GM10847 (cell line): ENCODE results near the gene COL5A1.

Source experiments
- POLR2A ChIP-seq: IDR thresholded peaks from 2 replicates; pipeline ENCODE4 v1.6.1; 2011; ENCODE audit not compliant: insufficient read length; ENCODE audit errors: extremely low read depth

COL5A1 gene

DNA sequence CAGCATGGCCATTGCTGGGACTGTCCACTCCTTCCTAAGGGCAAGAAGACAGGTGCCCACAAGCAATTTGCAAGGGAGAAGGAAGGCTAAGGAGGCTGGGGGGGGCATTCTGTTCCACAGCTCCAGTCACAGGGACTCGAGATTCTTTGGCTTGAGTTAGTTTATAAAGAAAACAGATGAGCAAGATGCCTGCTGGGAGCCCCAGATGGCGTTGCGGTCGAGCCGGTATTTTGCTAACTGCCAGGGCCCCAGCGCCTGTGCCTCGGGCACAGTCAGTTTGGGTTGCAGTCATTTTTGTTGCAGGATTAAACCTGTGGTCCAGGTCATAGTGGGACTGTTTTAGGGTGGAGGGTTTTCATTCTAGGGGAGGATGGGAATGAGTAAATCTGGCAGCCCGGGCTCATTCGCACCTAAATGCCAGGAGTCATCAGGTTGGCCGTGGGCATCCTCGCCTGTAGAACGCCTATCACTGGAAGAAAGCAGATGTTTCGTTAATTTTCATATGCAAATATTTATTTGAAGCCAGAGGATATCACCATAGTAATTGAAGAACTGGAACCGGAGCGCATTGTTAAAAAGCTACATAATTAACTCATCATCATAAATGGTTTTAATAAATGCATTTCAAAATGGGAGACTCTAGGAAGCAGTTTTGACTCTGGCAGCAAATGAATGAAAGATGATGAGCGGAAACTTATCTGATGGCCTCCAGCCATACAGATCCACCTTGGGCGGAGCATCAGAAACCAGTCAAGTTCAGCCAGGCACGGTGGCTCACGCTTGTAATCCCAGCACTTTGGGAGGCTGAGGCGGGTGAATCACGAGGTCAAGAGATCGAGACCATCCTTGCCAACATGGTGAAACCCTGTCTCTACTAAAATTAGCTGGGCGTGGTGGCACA lies 151.9 kb downstream of the COL5A1 start:
- TF ChIP-seq POLR2A: no peak

DNA sequence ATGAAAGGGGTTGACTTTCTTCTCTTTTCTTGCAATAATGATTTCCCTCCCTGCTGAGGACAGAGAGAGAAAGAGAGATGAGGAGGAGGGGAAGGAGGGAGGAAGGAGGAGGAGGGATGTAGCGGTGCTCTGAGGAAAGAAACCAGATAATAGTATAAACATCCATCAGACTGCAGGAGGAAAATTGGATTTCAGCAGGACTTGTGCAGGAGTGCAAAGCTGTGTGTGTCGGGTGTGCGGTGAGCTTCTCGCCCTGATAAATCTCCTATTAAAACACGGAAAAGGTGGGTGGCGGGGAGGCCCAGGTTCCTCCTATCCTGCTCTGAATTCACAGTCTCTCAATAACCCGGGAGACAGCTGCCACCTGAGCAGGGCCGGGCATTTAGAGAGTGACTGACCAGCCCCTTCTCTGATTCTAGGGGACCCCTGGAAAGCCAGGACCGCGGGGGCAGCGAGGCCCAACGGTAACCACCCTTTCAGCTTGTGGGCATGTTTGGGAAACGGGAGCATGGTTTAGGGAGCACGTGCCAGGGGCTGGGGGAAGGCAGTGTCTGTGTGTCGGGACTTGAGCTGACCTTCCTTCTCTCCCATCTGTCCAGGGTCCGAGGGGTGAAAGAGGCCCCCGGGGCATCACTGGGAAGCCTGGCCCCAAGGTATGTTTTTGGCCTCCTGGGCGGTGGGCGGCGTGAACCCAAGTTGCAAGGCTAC lies 153.2 kb downstream of the COL5A1 start:
- TF ChIP-seq POLR2A: no peak

DNA sequence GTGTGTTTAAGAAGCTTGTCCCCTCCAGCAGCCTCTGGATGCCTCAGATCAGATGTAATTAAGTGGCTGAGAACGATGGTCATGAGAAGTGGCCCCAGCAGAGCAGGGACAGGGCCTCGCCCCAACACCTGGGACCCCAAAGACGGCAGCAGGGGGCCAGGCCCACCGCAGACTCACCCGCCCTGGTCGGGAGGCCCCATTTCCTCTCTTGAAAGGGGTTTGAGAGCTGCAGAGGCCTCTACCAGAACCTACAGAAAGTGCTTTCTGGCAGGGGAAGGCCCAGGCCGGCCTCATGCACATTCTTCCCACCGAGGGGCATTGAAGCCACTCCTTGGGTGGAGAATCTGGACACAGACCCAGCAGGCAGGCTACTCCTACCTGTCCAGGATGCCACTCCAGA lies 153.8 kb downstream of the COL5A1 start:
- TF ChIP-seq POLR2A: no peak

DNA sequence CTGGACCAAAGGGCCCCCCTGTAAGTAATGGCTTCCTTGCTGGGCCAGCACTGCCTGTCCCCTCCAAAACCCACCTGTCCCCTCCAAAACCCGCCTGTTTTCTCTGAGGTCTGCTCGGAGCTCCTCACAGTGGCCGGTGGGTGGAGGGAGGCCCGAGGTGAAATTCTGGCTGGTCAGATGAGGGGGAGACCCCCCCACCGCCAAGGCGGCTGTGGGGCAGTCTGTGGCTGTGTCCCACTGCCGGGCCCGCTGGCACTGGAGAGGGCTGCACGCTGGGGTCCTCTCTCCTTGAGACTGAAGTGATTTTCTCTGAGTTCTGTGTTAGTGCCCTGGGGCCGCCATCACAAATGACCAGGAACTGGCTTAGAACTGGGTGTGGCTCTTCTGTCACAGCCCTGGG lies 155.3 kb downstream of the COL5A1 start:
- TF ChIP-seq POLR2A: no peak

DNA sequence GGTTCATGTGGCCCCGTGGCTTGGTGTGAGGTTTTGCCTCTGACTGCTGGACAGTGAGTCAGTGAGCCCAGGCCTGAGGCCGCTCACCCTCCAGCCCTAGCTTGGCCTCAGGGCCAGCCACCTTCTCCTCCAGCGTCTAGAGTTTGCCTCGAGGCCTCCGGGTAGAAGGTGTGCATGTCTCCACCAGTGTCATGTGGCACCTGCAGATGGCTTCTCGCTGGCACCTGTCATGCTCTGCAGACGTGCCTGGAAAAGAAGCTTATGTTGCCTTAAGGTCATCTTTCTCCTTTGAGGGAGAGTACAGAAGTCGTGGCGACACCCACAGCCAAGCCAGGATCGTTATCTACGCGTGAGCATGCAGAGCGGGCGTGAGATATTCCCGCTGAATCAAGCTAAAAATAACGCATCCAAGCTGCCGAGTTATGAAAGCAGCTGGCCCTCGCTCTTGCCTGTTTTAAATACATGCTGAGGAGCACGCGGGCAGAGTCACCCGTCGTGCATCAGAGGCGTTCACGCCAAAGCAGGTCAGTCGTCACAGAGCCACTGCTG lies 159.3 kb downstream of the COL5A1 start:
- no peak for TF ChIP-seq POLR2A

DNA sequence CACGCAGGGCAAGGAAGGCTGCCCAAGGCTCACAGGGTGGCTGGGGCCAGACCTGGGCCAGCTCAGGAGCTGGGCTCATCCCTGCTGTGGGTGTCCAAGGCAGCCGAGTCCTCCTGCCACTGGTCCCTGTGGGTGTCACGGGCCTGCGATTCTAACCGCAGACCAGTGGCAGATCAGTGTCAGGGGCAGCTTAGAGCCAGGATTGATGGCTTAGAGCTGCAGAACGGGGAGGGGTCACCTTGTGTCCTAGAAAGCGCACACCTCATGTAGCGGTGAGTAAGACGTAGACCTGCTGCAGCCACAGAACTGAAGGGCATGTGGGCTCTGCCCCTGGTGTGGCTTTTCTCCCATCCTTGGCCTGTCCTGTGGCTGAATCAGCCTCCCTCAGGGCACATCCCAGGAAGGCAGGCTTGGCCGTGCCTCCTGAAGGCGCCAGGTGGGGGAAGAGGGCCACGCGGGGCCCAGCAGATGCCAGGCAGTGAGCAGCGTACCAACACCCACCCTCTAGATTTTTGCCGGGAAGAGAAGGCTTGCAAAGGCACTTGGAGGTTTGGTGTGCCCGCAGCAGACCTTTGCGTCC lies 160.7 kb downstream of the COL5A1 start:
- no peak for TF ChIP-seq POLR2A

DNA sequence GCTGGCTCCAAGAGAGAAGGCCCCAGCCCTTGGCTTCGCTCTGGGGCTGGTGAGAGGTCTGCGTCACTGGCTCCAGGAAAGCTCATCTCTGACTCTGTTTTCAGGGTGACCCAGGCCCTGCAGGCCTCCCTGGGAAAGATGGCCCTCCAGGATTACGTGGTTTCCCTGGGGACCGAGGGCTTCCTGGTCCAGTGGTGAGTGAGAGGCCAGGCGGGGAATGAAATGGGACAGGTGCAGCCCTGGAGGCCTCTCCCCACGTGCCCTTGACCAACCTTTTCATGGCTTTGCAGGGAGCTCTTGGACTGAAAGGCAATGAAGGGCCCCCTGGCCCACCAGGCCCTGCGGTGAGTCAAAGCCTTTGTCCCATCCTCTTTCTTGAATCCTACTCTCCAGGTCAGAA lies 163.3 kb downstream of the COL5A1 start:
- TF ChIP-seq POLR2A: no peak

DNA sequence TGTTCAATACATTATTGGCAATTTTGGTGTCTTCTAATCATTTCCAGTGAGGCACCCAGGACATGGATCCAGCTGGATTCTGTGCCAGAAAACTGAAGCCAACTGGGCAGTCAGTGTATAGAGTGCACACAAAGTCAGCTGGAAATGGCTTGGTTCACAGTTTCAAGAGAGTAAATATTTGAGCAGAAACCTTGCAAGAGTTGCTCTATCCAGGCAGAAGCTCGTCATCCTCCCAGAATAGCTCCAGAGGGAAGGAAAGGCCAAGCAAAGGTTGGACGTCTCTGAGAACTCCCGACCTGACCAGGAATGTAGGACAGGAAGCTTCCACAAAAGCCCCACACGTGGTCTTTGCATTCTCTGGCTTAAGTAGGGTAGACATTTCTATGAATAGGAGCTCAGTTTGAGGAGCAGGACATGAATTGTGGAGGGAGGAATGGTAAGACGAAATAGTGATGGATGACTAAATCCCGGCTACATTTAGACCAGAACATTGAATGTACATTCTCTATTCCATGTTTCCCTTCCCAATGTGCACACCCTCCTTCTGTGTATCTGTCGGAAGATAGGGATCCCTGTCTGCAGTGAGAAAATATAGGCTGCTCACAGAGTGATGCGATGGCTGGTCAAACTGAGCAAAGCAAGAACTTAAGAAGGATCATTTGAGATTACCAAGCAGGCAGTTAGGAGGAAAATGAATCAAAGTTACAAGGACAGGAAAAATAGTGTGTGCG lies 166.3 kb downstream of the COL5A1 start:
- TF ChIP-seq POLR2A: no peak

DNA sequence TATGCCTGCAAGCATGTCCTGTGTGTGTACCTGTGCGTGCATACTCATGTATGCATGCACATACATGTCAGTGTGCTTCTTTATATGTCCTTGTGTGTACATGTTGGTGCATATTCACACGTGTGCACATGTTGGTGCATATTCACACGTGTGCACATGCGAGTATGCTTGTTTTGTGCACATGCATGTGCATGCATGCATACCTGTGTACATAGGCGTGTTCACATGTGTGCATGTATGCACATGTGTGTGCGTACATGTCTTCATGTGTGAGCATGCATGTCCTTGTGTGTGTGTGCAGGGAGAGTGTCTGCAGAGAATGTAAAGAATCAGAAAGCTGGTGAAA lies 166.8 kb downstream of the COL5A1 start:
- no peak for TF ChIP-seq POLR2A

DNA sequence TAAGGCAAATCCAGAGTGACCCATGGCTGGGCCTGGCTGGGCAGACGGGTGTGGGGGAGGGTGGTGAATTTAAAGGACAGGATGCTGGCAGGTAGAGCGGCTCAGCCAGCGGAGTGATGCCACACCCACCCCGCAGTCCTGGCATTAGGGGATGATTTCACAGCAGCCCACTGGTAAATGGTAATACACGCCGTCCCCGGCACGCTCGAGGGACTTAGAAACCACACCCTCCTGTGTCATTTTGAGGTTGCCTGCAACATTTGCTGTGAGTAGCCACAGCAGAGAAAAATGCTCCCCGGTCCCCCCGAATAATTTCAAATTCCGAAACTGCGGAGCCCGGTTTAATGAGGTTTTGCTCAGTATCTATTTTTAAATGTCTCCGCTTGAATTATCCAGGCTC lies 167.7 kb downstream of the COL5A1 start:
- no peak for TF ChIP-seq POLR2A

DNA sequence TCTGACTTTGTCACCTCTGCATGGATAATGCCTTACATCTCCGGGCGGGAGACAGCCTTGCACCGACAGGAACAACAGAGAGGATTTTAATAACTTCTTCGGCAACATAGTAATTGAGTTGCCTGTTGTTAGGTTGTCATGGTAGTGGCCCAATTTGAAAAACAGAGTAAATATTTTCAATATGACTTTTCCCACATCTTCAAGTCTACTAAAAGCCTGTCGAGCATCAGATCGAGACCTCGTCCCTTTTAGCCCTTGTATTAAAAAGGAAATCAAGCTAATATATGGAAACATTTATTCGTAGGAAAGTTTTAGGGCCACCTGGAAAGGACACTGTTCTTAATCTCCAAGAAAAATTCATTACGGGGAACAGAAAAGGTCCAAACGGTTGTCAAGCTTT lies 168.2 kb downstream of the COL5A1 start:
- TF ChIP-seq POLR2A: no peak

DNA sequence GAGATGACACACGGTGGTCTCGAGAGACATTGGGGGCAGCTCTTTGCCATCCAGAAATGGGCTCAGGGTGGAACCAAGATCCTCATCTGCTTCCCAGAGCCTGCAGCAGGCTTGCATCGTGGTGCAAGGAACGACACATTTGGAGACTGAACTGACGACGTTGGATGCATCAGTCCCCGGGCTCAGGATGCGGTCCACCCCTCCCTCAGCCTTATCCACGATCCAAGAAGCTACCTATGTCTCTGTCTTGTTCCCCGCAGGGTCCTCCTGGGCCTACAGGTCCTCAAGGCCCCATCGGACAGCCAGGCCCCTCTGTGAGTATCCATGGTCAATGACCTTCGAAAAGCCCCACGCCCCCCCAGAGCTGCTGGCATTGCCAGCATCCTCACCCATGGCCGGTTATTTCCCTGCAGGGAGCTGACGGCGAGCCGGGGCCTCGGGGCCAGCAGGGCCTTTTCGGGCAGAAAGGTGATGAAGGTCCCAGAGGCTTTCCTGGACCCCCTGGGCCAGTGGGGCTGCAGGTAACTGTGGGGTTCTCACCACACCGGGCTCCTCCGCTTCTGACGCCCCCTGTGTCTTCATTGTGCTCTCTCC lies 169.6 kb downstream of the COL5A1 start:
- TF ChIP-seq POLR2A: no peak

DNA sequence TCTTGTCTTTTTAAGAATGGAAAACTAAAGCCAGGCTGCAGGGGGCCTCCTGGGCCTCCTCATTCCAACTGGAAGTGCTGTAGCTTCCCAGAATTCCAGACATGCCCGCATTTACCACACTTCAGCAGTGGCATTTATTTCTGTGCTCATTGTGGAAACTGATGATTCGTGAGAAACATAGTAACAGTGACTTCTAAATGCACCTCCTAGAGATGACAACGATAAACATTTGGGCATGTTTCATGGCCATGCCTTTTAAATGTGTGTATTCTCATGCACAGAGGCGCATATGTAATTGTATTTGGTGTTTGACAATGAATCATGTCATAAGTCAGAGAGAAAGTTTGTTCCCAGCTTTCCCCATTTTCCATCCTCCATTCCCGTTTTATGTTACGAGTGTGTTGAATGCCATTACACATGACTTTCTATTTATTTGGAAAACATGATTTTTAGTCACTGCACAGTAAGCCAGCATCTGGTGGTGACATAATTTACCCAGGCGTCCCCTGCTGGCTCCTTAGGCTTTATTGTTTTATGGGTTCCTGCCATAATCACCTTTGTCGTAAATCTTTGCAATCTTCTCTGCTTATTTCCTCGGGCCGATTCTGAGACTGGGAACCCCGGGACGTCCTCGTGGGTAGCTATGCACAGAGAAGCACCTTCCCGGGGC lies 170.2 kb downstream of the COL5A1 start:
- TF ChIP-seq POLR2A: no peak

DNA sequence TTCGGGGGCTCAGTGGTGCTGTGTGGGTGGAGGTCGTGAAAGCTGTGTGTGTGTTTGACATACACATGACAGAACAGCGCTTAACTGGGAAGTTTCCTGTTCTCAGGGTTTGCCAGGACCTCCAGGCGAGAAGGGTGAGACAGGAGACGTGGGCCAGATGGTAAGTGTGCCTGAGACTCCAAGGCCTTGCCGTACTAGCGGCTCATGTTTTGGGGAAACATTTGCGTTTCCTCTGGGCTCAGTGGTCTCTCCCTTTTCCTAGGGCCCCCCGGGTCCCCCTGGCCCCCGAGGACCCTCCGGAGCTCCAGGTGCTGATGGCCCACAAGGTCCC lies 170.7 kb downstream of the COL5A1 start:
- no peak for TF ChIP-seq POLR2A

DNA sequence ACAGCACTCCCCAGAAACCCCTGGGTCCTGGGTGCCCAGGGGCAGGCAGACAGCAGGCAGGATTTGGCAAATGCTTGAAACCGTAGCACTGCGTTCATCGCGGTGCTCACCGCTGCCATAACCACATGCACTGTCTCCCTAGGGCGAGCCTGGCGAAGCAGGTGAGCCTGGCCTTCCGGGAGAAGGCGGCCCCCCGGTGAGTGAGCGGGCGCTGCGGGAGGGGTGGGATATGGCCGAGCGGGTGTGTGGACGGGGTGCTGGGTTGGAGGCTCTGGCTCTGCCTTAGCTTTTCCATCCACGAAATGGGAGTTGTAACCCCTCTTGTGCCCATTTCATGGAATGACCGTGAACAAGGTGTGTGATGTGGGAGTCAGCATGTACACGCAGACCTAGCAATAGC lies 172.2 kb downstream of the COL5A1 start:
- TF ChIP-seq POLR2A: no peak

DNA sequence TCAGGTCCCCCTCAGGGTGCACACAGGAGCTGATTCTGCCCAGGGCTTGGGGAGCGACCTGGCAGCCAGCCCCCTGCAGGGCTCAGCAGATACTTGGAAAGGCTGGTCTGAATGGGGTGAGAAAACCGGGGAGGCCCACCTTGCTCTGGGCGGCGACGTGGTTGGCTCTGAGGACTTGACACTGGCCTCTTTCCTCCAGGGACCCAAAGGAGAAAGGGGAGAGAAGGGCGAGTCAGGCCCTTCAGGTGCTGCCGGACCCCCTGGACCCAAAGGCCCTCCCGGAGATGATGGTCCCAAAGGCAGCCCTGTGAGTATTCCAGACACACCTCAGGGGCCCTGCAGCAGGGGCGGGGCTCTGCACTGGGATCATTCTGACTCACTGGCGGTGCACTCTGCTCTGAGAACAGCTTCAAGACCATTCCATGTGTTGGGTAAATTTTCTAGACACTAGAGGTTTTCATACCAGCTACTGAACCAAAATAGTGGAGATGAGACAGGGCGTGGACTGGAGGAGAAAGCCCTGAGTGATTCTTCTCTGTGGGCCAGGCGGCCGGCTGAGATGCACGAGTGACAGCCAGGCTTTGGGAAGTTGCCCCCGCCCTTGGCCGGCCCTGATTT lies 173.1 kb downstream of the COL5A1 start:
- TF ChIP-seq POLR2A: no peak
